ENCODE results near the gene LVRN. TPM values are rescaled to one million over a fixed set of nuclear protein-coding genes. Genes with fewer than 3 reads are reported as not detected.
A peak's percentile ranks its signal among the peaks of the same experiment; 100 is the strongest.

Gene LVRN
- total RNA-seq, 1 donor from 2014 or later, result 1.3 TPM

GRCh38 chr5:115949096-115949495 is 13.2 kb upstream of the LVRN start:
- intact Hi-C loops (cut with DNase I), result no loop called here
- no peaks in the 10 kb centered on the region for H3K27me3 ChIP-seq (ENCODE audit: low read depth)
- no peak overlapping the region for H3K4me3 ChIP-seq
- no peak overlapping the region for H3K27ac ChIP-seq
- H3K9me3 ChIP-seq, result no peaks in the 10 kb centered on the region
- H3K4me1 ChIP-seq, result no peaks in the 10 kb centered on the region
- DNase-seq (no peak), ATAC-seq (no peak)
- TF ChIP-seq, protein P1, sequence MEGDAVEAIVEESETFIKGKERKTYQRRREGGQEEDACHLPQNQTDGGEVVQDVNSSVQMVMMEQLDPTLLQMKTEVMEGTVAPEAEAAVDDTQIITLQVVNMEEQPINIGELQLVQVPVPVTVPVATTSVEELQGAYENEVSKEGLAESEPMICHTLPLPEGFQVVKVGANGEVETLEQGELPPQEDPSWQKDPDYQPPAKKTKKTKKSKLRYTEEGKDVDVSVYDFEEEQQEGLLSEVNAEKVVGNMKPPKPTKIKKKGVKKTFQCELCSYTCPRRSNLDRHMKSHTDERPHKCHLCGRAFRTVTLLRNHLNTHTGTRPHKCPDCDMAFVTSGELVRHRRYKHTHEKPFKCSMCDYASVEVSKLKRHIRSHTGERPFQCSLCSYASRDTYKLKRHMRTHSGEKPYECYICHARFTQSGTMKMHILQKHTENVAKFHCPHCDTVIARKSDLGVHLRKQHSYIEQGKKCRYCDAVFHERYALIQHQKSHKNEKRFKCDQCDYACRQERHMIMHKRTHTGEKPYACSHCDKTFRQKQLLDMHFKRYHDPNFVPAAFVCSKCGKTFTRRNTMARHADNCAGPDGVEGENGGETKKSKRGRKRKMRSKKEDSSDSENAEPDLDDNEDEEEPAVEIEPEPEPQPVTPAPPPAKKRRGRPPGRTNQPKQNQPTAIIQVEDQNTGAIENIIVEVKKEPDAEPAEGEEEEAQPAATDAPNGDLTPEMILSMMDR (IDR thresholded peaks at IDR 0.05), result no peak
- no peaks in the 10 kb centered on the region for H3K36me3 ChIP-seq

DNA sequence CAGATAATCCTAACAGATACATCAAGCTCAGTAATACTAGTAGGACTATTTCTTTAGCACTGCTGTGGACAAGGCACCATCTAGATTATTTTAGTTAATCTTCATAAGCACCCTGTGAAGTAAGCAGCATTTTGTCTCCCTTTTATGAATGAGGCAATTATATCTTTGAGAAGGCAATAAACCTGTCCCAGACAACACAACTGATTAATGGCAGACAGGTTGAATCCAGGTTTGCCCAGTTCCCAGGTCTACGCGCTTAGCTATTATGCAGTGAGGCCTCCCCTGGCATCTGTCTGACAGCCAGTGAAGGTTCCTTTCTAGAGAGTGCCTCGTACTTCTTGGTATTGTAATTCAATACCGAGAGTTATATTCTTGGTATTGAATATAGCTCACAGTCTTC is 9.7 kb upstream of the LVRN start:
- H3K4me1 ChIP-seq, result no peaks in the 10 kb centered on the region
- no peak for ATAC-seq
- intact Hi-C loops (cut with DNase I), result no loop called here
- no peaks in the 10 kb centered on the region for H3K36me3 ChIP-seq
- TF ChIP-seq, protein P1 (IDR thresholded peaks at IDR 0.05), result no peak
- no peaks in the 10 kb centered on the region for H3K27me3 ChIP-seq (ENCODE audit: low read depth)
- H3K9me3 ChIP-seq, result no peaks in the 10 kb centered on the region
- no peak overlapping the region for H3K4me3 ChIP-seq
- no peak overlapping the region for H3K27ac ChIP-seq
- no peak for DNase-seq

- no peaks in the 10 kb centered on the region for H3K9me3 ChIP-seq
- H3K27me3 ChIP-seq (ENCODE audit: low read depth), result no peaks in the 10 kb centered on the region
- no peaks in the 10 kb centered on the region for H3K36me3 ChIP-seq
- H3K4me3 ChIP-seq, result no peak overlapping the region
- H3K4me1 ChIP-seq, result no peaks in the 10 kb centered on the region
- intact Hi-C loops (cut with DNase I), result no loop called here
- TF ChIP-seq, protein P1 (IDR thresholded peaks at IDR 0.05), result no peak
- DNase-seq, result no peak
- no peak overlapping the region for H3K27ac ChIP-seq
- no peak for ATAC-seq
Measured at GRCh38 chr5:115954144-115954543, 8.1 kb upstream of the LVRN start.

DNA sequence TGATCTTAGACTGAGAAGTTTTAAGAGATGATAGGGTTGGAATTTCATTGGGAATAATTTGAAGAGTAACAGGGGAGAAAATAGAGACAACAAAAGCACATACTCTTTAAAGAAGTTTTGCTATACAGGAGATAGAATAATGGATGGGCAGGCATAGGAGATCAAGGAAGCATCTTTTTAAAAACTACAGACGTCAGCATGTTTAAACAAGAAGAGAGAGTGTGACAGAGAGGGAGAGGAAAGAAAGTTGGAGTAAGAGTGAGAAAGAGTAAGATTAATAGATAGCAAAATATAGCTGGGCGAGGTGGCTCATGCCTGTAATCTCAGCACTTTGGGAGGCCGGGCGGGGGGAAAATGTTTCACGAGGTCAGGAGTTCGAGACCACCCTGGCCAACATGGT is 5.3 kb upstream of the LVRN start:
- no peak for ATAC-seq
- Histone ChIP-seq H3K4me3 (no peak overlapping the region), H3K36me3 (no peaks in the 10 kb centered on the region), H3K9me3 (no peaks in the 10 kb centered on the region), H3K4me1 (peaks cover 7% of the 10 kb centered on the region), H3K27me3 (ENCODE audit: low read depth) (peaks cover 13% of the 10 kb centered on the region), H3K27ac (no peak overlapping the region)
- TF ChIP-seq, protein P1 (IDR thresholded peaks at IDR 0.05), result no peak
- DNase-seq, result no peak
- intact Hi-C loops (cut with DNase I), result no loop called here

GRCh38 chr5:115961381-115962238 is 665 bp upstream of the LVRN start:
- no peak for DNase-seq
- TF ChIP-seq, protein P1 (IDR thresholded peaks at IDR 0.05), result no peak

More at GRCh38 chr5:115961381-115962238, 665 bp upstream of the LVRN start:
- ATAC-seq, result peak in 1 of 2 donors; percentile 23
- no peak overlapping the region for H3K27ac ChIP-seq
- no peak overlapping the region for H3K4me3 ChIP-seq
- H3K9me3 ChIP-seq, result no peaks in the 10 kb centered on the region
- peaks cover 18% of the 10 kb centered on the region for H3K4me1 ChIP-seq
- intact Hi-C loops (cut with DNase I), result no loop called here
- H3K27me3 ChIP-seq (ENCODE audit: low read depth), result peaks cover 33% of the 10 kb centered on the region
- H3K36me3 ChIP-seq, result no peaks in the 10 kb centered on the region
